ENCODE data around the gene GVQW3. TPM values are rescaled to one million over a fixed set of nuclear protein-coding genes. Genes with fewer than 3 reads are reported as not detected.
A peak's percentile ranks its signal among the peaks of the same experiment; 100 is the strongest.

Gene GVQW3
- total RNA-seq, 4 donors from 2014 or later = 0.16 to 0.89 (median 0.81) TPM

GRCh38 chr11:76380159-76380976 lies 755 bp upstream of the GVQW3 start:
- no peak for ATAC-seq
- peaks cover 0 to 53% (median 19%) of the 10 kb centered on the region in 3 donors for H3K4me1 ChIP-seq
- peak overlapping the region; percentile 67 to 88 (median 87) for H3K27ac ChIP-seq
- H3K4me3 ChIP-seq = peak overlapping the region; percentile 82 to 87
- H3K27me3 ChIP-seq = no peaks in the 10 kb centered on the region
- 0% methylated on average over 17 of the region's 85 CpGs; no CpG with 5 or more reads in 1 of the 2 donors for WGBS, 2 donors (ENCODE audit: low coverage in 1 of 2)
- peaks cover 0 to 9% of the 10 kb centered on the region in 2 donors for H3K36me3 ChIP-seq
- no peak for TF ChIP-seq POLR2AphosphoS5 (IDR thresholded peaks at IDR 0.05)
- TF ChIP-seq CTCF (IDR thresholded peaks at IDR 0.05) = no peak
- peak in 1 of 2 donors; percentile 38 for TF ChIP-seq POLR2A (IDR thresholded peaks at IDR 0.05)
- TF ChIP-seq EP300 (IDR thresholded peaks at IDR 0.05) = no peak
- H3K9me3 ChIP-seq = no peaks in the 10 kb centered on the region

- WGBS, 2 donors (ENCODE audit: low coverage in 1 of 2) = 84 to 94% methylated on average over 6 of the region's 6 CpGs
- no peak for TF ChIP-seq POLR2A (IDR thresholded peaks at IDR 0.05)
- no peak for TF ChIP-seq EP300 (IDR thresholded peaks at IDR 0.05)
- no peak for TF ChIP-seq POLR2AphosphoS5 (IDR thresholded peaks at IDR 0.05)
- no peak for TF ChIP-seq CTCF (IDR thresholded peaks at IDR 0.05)
- no peaks in the 10 kb centered on the region for H3K27me3 ChIP-seq
- peak overlapping the region in 1 of 2 donors; percentile 87 for H3K4me3 ChIP-seq
- H3K9me3 ChIP-seq = no peaks in the 10 kb centered on the region
- no peak overlapping the region for H3K27ac ChIP-seq
- H3K4me1 ChIP-seq = peaks cover 0 to 43% (median 19%) of the 10 kb centered on the region in 3 donors
- H3K36me3 ChIP-seq = peaks cover 0 to 9% of the 10 kb centered on the region in 2 donors
- ATAC-seq = no peak
Observed at GRCh38 chr11:76382209-76382608, 1.1 kb downstream of the GVQW3 start.

- no peak overlapping the region for H3K27ac ChIP-seq
- H3K4me1 ChIP-seq = peaks cover 0 to 28% (median 10%) of the 10 kb centered on the region in 3 donors
- no peak for ATAC-seq
- 71 to 85% methylated on average over 2 to 5 of the region's 5 CpGs for WGBS, 2 donors (ENCODE audit: low coverage in 1 of 2)
- no peak overlapping the region for H3K4me3 ChIP-seq
- TF ChIP-seq POLR2AphosphoS5 (IDR thresholded peaks at IDR 0.05) (no peak), POLR2A (IDR thresholded peaks at IDR 0.05) (no peak), CTCF (IDR thresholded peaks at IDR 0.05) (no peak), EP300 (IDR thresholded peaks at IDR 0.05) (no peak)
- H3K27me3 ChIP-seq = no peaks in the 10 kb centered on the region
- no peaks in the 10 kb centered on the region for H3K9me3 ChIP-seq
- H3K36me3 ChIP-seq = peaks cover 0 to 9% of the 10 kb centered on the region in 2 donors
Observed at GRCh38 chr11:76385903-76386302, 4.8 kb downstream of the GVQW3 start.

- ATAC-seq = no peak
- Histone ChIP-seq H3K4me1 (peaks cover 0 to 13% (median 0%) of the 10 kb centered on the region in 3 donors), H3K36me3 (peaks cover 0 to 9% of the 10 kb centered on the region in 2 donors), H3K9me3 (no peaks in the 10 kb centered on the region), H3K27ac (no peak overlapping the region), H3K27me3 (no peaks in the 10 kb centered on the region), H3K4me3 (no peak overlapping the region)
- no peak for TF ChIP-seq POLR2A (IDR thresholded peaks at IDR 0.05)
- TF ChIP-seq CTCF (IDR thresholded peaks at IDR 0.05) = no peak
- no peak for TF ChIP-seq EP300 (IDR thresholded peaks at IDR 0.05)
- no peak for TF ChIP-seq POLR2AphosphoS5 (IDR thresholded peaks at IDR 0.05)
- 90 to 97% methylated on average over 2 of the region's 2 CpGs for WGBS, 2 donors (ENCODE audit: low coverage in 1 of 2)
Observed at GRCh38 chr11:76388408-76388807, 7.3 kb downstream of the GVQW3 start.

- H3K4me1 ChIP-seq = peaks cover 0 to 12% (median 0%) of the 10 kb centered on the region in 3 donors
- 27 to 32% methylated on average over 6 of the region's 6 CpGs for WGBS, 2 donors (ENCODE audit: low coverage in 1 of 2)
- no peak for TF ChIP-seq CTCF (IDR thresholded peaks at IDR 0.05)
- no peak for TF ChIP-seq EP300 (IDR thresholded peaks at IDR 0.05)
- no peak for TF ChIP-seq POLR2AphosphoS5 (IDR thresholded peaks at IDR 0.05)
- no peak for TF ChIP-seq POLR2A (IDR thresholded peaks at IDR 0.05)
- no peaks in the 10 kb centered on the region for H3K36me3 ChIP-seq
- H3K4me3 ChIP-seq = no peak overlapping the region
- ATAC-seq = no peak
- no peaks in the 10 kb centered on the region for H3K9me3 ChIP-seq
- peak overlapping the region in 3 of 4 donors; percentile 32 to 71 (median 43) for H3K27ac ChIP-seq
- H3K27me3 ChIP-seq = no peaks in the 10 kb centered on the region
Observed at GRCh38 chr11:76391021-76391420, 9.9 kb downstream of the GVQW3 start.
